ENCODE measurements around the gene CERT1. TPM values are rescaled to one million over a fixed set of nuclear protein-coding genes. Genes with fewer than 3 reads are reported as not detected.

CERT1 gene
- total RNA-seq, 4 donors from 2014 or later: 28.5 to 45.3 (median 35.8) TPM

DNA sequence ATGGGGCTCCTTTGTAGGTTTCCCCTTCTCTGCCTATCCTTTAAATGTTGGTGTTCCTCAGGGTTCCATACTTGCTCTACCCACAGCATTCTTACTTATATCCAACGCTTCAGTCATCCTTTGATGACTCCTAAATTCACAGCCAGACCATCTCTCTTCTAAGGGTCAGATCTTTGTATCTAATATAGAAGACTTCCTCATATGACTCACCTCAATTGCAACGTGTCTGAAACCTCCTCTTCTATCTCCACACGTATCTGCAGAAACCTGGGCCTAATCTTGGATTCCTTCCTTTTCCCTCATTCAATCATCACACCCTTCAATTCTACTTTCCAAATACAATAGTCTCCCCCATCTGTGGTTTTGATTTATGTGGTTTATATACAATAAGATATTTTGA, 106.1 kb downstream of the CERT1 start:
- TF ChIP-seq POLR2A (IDR thresholded peaks at IDR 0.05; ENCODE audit: low read depth) (no peak), POLR2AphosphoS5 (IDR thresholded peaks at IDR 0.05) (no peak), EP300 (IDR thresholded peaks at IDR 0.05) (no peak)
- TF ChIP-seq, protein P1, sequence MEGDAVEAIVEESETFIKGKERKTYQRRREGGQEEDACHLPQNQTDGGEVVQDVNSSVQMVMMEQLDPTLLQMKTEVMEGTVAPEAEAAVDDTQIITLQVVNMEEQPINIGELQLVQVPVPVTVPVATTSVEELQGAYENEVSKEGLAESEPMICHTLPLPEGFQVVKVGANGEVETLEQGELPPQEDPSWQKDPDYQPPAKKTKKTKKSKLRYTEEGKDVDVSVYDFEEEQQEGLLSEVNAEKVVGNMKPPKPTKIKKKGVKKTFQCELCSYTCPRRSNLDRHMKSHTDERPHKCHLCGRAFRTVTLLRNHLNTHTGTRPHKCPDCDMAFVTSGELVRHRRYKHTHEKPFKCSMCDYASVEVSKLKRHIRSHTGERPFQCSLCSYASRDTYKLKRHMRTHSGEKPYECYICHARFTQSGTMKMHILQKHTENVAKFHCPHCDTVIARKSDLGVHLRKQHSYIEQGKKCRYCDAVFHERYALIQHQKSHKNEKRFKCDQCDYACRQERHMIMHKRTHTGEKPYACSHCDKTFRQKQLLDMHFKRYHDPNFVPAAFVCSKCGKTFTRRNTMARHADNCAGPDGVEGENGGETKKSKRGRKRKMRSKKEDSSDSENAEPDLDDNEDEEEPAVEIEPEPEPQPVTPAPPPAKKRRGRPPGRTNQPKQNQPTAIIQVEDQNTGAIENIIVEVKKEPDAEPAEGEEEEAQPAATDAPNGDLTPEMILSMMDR (IDR thresholded peaks at IDR 0.05): no peak
- H3K4me1 ChIP-seq: no peaks in the 10 kb centered on the region
- intact Hi-C loops (cut with DNase I): no loop called here
- no peaks in the 10 kb centered on the region for H3K9me3 ChIP-seq
- H3K4me3 ChIP-seq: no peak overlapping the region
- H3K36me3 ChIP-seq: peaks cover 6 to 49% (median 22%) of the 10 kb centered on the region in 4 donors
- no peaks in the 10 kb centered on the region for H3K27me3 ChIP-seq
- H3K27ac ChIP-seq (replicated peaks in 1 of 4): no peak overlapping the region
- no peak for DNase-seq (ENCODE audit: extremely low spot score)
- WGBS: 75% methylated on average over 3 of the region's 3 CpGs

DNA sequence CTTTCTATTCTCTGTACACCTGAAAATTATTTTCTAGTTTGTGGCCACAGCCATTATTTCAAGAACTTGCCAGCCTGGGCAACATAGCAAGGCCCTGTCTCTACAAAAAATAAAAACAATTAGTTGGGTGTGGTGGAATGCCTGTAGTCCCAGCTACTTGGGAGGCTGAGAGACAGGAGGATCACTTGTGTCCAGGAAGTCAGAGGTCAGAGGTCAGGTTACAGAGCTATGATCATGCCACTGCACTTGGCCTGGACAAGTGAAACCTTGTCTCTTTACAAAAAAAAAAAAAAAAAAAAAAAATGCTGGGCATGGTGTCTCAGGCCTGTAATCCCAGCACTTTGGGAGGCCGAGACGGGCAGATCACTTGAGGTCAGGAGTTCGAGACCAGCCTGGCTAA, 116.2 kb downstream of the CERT1 start:
- Histone ChIP-seq H3K36me3 (peaks cover 9 to 53% (median 25%) of the 10 kb centered on the region in 4 donors), H3K27me3 (no peaks in the 10 kb centered on the region)
- intact Hi-C loops (cut with DNase I): no loop called here

GRCh38 chr5:75389430-75389829, 122.0 kb downstream of the CERT1 start:
- Histone ChIP-seq H3K9me3 (no peaks in the 10 kb centered on the region), H3K4me1 (no peaks in the 10 kb centered on the region), H3K36me3 (peaks cover 12 to 76% (median 46%) of the 10 kb centered on the region in 4 donors), H3K27ac (replicated peaks in 1 of 4) (no peak overlapping the region), H3K4me3 (no peak overlapping the region), H3K27me3 (no peaks in the 10 kb centered on the region)
- no peak for DNase-seq (ENCODE audit: extremely low spot score)
- WGBS: 96% methylated on average over 2 of the region's 2 CpGs
- TF ChIP-seq POLR2A (IDR thresholded peaks at IDR 0.05; ENCODE audit: low read depth) (no peak), POLR2AphosphoS5 (IDR thresholded peaks at IDR 0.05) (no peak), EP300 (IDR thresholded peaks at IDR 0.05) (no peak)
- TF ChIP-seq, protein P1 (IDR thresholded peaks at IDR 0.05): no peak
- intact Hi-C loops (cut with DNase I): no loop called here

More for the DNA sequence above, 116.2 kb downstream of the CERT1 start:
- DNase-seq (ENCODE audit: extremely low spot score): no peak
- Histone ChIP-seq H3K4me1 (no peaks in the 10 kb centered on the region), H3K4me3 (no peak overlapping the region), H3K9me3 (no peaks in the 10 kb centered on the region), H3K27ac (replicated peaks in 1 of 4) (no peak overlapping the region)
- WGBS: 92% methylated on average over 3 of the region's 3 CpGs
- TF ChIP-seq, protein P1 (IDR thresholded peaks at IDR 0.05): no peak
- no peak for TF ChIP-seq POLR2A (IDR thresholded peaks at IDR 0.05; ENCODE audit: low read depth)
- TF ChIP-seq POLR2AphosphoS5 (IDR thresholded peaks at IDR 0.05): no peak
- no peak for TF ChIP-seq EP300 (IDR thresholded peaks at IDR 0.05)

GRCh38 chr5:75387806-75388205, 123.6 kb downstream of the CERT1 start:
- H3K36me3 ChIP-seq: peaks cover 19 to 82% (median 55%) of the 10 kb centered on the region in 4 donors
- no peak overlapping the region for H3K27ac ChIP-seq (replicated peaks in 1 of 4)
- no peak overlapping the region for H3K4me3 ChIP-seq
- H3K9me3 ChIP-seq: no peaks in the 10 kb centered on the region
- no peaks in the 10 kb centered on the region for H3K27me3 ChIP-seq
- intact Hi-C loops (cut with DNase I): no loop called here
- DNase-seq (ENCODE audit: extremely low spot score): no peak
- TF ChIP-seq POLR2A (IDR thresholded peaks at IDR 0.05; ENCODE audit: low read depth): no peak
- TF ChIP-seq POLR2AphosphoS5 (IDR thresholded peaks at IDR 0.05): no peak
- TF ChIP-seq EP300 (IDR thresholded peaks at IDR 0.05): no peak
- TF ChIP-seq, protein P1 (IDR thresholded peaks at IDR 0.05): no peak
- 98% methylated on average over 6 of the region's 6 CpGs for WGBS
- no peaks in the 10 kb centered on the region for H3K4me1 ChIP-seq

GRCh38 chr5:75384218-75384617, 127.2 kb downstream of the CERT1 start:
- no peak overlapping the region for H3K4me3 ChIP-seq
- H3K4me1 ChIP-seq: no peaks in the 10 kb centered on the region
- no peak overlapping the region for H3K27ac ChIP-seq (replicated peaks in 1 of 4)
- WGBS: 52% methylated on average over 1 of the region's 1 CpG
- no peaks in the 10 kb centered on the region for H3K9me3 ChIP-seq
- H3K36me3 ChIP-seq: peaks cover 34 to 96% (median 74%) of the 10 kb centered on the region in 4 donors
- DNase-seq (ENCODE audit: extremely low spot score): no peak
- no peaks in the 10 kb centered on the region for H3K27me3 ChIP-seq
- intact Hi-C loops (cut with DNase I): no loop called here
- TF ChIP-seq, protein P1 (IDR thresholded peaks at IDR 0.05): no peak
- TF ChIP-seq POLR2AphosphoS5 (IDR thresholded peaks at IDR 0.05) (no peak), EP300 (IDR thresholded peaks at IDR 0.05) (no peak), POLR2A (IDR thresholded peaks at IDR 0.05; ENCODE audit: low read depth) (no peak)

All from esophagus muscularis mucosa (tissue), 4 donors.